Mesenchymal stem cell (in vitro differentiated cells and primary cell): Measurements from ENCODE around the gene MATN1.

Source experiments
- DNase-seq: peaks from one replicate; pipeline ENCODE4 v3.0.0-alpha.2; 2013
- H2AFZ ChIP-seq: one replicate; pipeline ENCODE4 v1.6.1; 2013; ENCODE audit warnings: low read depth, mild to moderate bottlenecking, control low read depth, inconsistent platforms, low read length, moderate library complexity
- H2AK5ac ChIP-seq: 2 replicates; pipeline ENCODE4 v1.6.1; 2013; ENCODE audit warnings: low read length, moderate library complexity, mild to moderate bottlenecking, inconsistent platforms; ENCODE audit not compliant: severe bottlenecking
- H2BK120ac ChIP-seq: one replicate; pipeline ENCODE4 v1.6.1; 2013; ENCODE audit warnings: low read depth, mild to moderate bottlenecking, inconsistent platforms, low read length, moderate library complexity
- H2BK12ac ChIP-seq, 2 experiments: one replicate each; pipeline ENCODE4 v1.6.1; 2013; ENCODE audit warnings: inconsistent platforms in 2 of 2, low read length in 2 of 2, mild to moderate bottlenecking in 2 of 2, moderate library complexity in 2 of 2, control low read depth in 1 of 2
- H2BK15ac ChIP-seq: one replicate; pipeline ENCODE4 v1.6.1; 2013; ENCODE audit warnings: mild to moderate bottlenecking, low read depth, inconsistent platforms; ENCODE audit not compliant: poor library complexity, severe bottlenecking
- H2BK5ac ChIP-seq: 2 replicates; pipeline ENCODE4 v1.6.1; 2013; ENCODE audit warnings: low read depth, mild to moderate bottlenecking, low read length, control low read depth, inconsistent platforms; ENCODE audit not compliant: poor library complexity, severe bottlenecking
- H3K14ac ChIP-seq, 2 experiments: one replicate each; pipeline ENCODE4 v1.6.1; 2013; ENCODE audit warnings: inconsistent platforms in 2 of 2, low read length in 2 of 2, control low read depth in 1 of 2, mild to moderate bottlenecking in 1 of 2, moderate library complexity in 1 of 2
- H3K18ac ChIP-seq, 2 experiments: one replicate each; pipeline ENCODE4 v1.6.1; 2013; ENCODE audit warnings: inconsistent platforms in 2 of 2, low read length in 2 of 2, control low read depth in 1 of 2, low read depth in 1 of 2, mild to moderate bottlenecking in 1 of 2
- H3K23ac ChIP-seq, 2 experiments: one replicate each; pipeline ENCODE4 v1.6.1; 2013; ENCODE audit warnings: inconsistent platforms in 2 of 2, low read length in 2 of 2, mild to moderate bottlenecking in 2 of 2, moderate library complexity in 2 of 2, control low read depth in 1 of 2
- H3K27ac ChIP-seq: 2 replicates; pipeline ENCODE4 v1.5.1; 2013; ENCODE audit warnings: mild to moderate bottlenecking, moderate library complexity, low read length, control low read depth, inconsistent platforms; ENCODE audit not compliant: poor library complexity, severe bottlenecking
- H3K27me3 ChIP-seq, 2 experiments: 2 replicates each; pipeline versions ENCODE4 v1.6.1 to v1.7.0; 2013; ENCODE audit warnings: low read length in 2 of 2, mild to moderate bottlenecking in 2 of 2, moderate library complexity in 2 of 2, control low read depth in 1 of 2, inconsistent platforms in 1 of 2; ENCODE audit not compliant: control insufficient read depth in 1 of 2, insufficient read depth in 1 of 2
- H3K36me3 ChIP-seq, 2 experiments: 2 replicates each; pipeline versions ENCODE4 v1.6.1 to v1.7.0; 2013; ENCODE audit warnings: low read length in 2 of 2, control low read depth in 1 of 2, inconsistent platforms in 1 of 2, low read depth in 1 of 2, mild to moderate bottlenecking in 1 of 2; ENCODE audit not compliant: insufficient read depth in 2 of 2, control insufficient read depth in 1 of 2
- H3K4ac ChIP-seq, 2 experiments: one replicate each; pipeline ENCODE4 v1.6.1; 2013; ENCODE audit warnings: inconsistent platforms in 2 of 2, low read length in 2 of 2, mild to moderate bottlenecking in 2 of 2, moderate library complexity in 2 of 2, control low read depth in 1 of 2, low read depth in 1 of 2
- H3K4me1 ChIP-seq: 2 replicates; pipeline ENCODE4 v1.6.1; 2013; ENCODE audit warnings: low read depth, low read length, control low read depth; ENCODE audit not compliant: control insufficient read depth, insufficient read depth
- H3K4me2 ChIP-seq: 2 replicates; pipeline ENCODE4 v1.6.1; 2013; ENCODE audit warnings: low read length, mild to moderate bottlenecking, inconsistent platforms; ENCODE audit not compliant: poor library complexity, severe bottlenecking
- H3K4me3 ChIP-seq, 2 experiments: 2 replicates each; pipeline versions ENCODE4 v1.5.1 to v1.7.0; 2013; ENCODE audit warnings: low read length in 2 of 2, mild to moderate bottlenecking in 2 of 2, control low read depth in 1 of 2, low read depth in 1 of 2; ENCODE audit not compliant: insufficient read depth in 1 of 2
- H3K79me1 ChIP-seq: replicated peaks from 2 replicates; pipeline ENCODE4 v1.6.1; 2013; ENCODE audit warnings: mild to moderate bottlenecking, control low read depth, low read length, inconsistent platforms; ENCODE audit not compliant: poor library complexity, severe bottlenecking
- H3K9ac ChIP-seq: 2 replicates; pipeline ENCODE4 v1.7.0; 2013; ENCODE audit warnings: mild to moderate bottlenecking, low read length, moderate library complexity
- H3K9me3 ChIP-seq: 2 replicates; pipeline ENCODE4 v1.7.0; 2013; ENCODE audit warnings: mild to moderate bottlenecking, low read length; ENCODE audit not compliant: control insufficient read depth
- H4K8ac ChIP-seq: one replicate; pipeline ENCODE4 v1.6.1; 2013; ENCODE audit warnings: inconsistent platforms, mild to moderate bottlenecking, low read length, moderate library complexity
- H4K91ac ChIP-seq: one replicate; pipeline ENCODE4 v1.6.1; 2013; ENCODE audit warnings: mild to moderate bottlenecking, low read length, inconsistent platforms
- WGBS: methylation state at CpG from one replicate; pipeline ENCODE4 v1.1.7; 2013; ENCODE audit warnings: mixed read lengths; 5-methylcytosine and 5-hydroxymethylcytosine counted together

Gene MATN1

DNA sequence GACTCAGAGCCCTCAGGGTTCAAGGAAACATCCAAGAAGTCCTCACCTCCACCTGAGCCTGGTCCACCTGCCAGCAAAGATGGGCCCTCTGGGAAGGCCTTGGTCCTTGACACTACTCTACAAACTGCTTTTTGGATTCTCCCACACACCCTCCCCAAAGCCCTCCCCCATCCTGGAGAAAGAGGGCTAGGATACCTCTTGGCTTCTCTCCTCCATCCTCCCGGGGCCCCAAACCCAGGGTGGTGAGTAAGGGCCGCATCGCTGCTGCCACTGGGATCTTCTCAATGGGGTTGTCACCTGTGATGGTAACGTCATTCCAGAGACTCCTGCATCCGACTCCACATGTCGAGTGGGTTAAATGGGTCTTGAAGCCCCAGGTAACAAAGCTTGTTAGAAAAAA, 26.6 kb downstream of the MATN1 start:
- H3K4me3 ChIP-seq, result no peak overlapping the region
- H3K27ac ChIP-seq, result no peak overlapping the region
- no peak overlapping the region for H3K14ac ChIP-seq
- H4K8ac ChIP-seq, result no peak overlapping the region
- no peak overlapping the region for H2BK12ac ChIP-seq
- no peak for DNase-seq
- no peak overlapping the region for H2BK5ac ChIP-seq
- no peaks in the 10 kb centered on the region for H3K79me1 ChIP-seq
- no peak overlapping the region for H2AFZ ChIP-seq
- H3K4me1 ChIP-seq, result peaks cover 21% of the 10 kb centered on the region
- peaks cover 0 to 12% of the 10 kb centered on the region in 2 experiments for H3K27me3 ChIP-seq
- H3K9me3 ChIP-seq, result no peaks in the 10 kb centered on the region
- H2AK5ac ChIP-seq, result no peak overlapping the region
- H3K36me3 ChIP-seq, result no peaks in the 10 kb centered on the region
- no peak overlapping the region for H3K18ac ChIP-seq
- peak overlapping the region; percentile 56 for H3K9ac ChIP-seq
- no peak overlapping the region for H4K91ac ChIP-seq
- H2BK15ac ChIP-seq, result no peak overlapping the region
- no peak overlapping the region for H3K4me2 ChIP-seq
- 88% methylated on average over 6 of the region's 6 CpGs for WGBS
- H3K23ac ChIP-seq, result no peak overlapping the region
- H3K4ac ChIP-seq, result no peak overlapping the region
- H2BK120ac ChIP-seq, result no peak overlapping the region

GRCh38 chr1:30695439-30695841, 27.9 kb downstream of the MATN1 start:
- Histone ChIP-seq H4K8ac (no peak overlapping the region), H2BK120ac (no peak overlapping the region), H3K4me1 (peaks cover 26% of the 10 kb centered on the region), H2BK5ac (no peak overlapping the region), H3K4me2 (no peak overlapping the region), H3K14ac (no peak overlapping the region), H2BK15ac (no peak overlapping the region), H3K36me3 (no peaks in the 10 kb centered on the region), H3K9ac (no peak overlapping the region), H3K4me3 (no peak overlapping the region), H4K91ac (no peak overlapping the region), H3K27me3 (peaks cover 0 to 12% of the 10 kb centered on the region in 2 experiments), H3K4ac (no peak overlapping the region), H2AFZ (no peak overlapping the region), H2BK12ac (no peak overlapping the region), H3K79me1 (no peaks in the 10 kb centered on the region), H3K23ac (no peak overlapping the region), H3K18ac (no peak overlapping the region), H3K9me3 (no peaks in the 10 kb centered on the region), H2AK5ac (no peak overlapping the region), H3K27ac (no peak overlapping the region)
- WGBS, result 92% methylated on average over 6 of the region's 6 CpGs
- DNase-seq, result no peak

DNA sequence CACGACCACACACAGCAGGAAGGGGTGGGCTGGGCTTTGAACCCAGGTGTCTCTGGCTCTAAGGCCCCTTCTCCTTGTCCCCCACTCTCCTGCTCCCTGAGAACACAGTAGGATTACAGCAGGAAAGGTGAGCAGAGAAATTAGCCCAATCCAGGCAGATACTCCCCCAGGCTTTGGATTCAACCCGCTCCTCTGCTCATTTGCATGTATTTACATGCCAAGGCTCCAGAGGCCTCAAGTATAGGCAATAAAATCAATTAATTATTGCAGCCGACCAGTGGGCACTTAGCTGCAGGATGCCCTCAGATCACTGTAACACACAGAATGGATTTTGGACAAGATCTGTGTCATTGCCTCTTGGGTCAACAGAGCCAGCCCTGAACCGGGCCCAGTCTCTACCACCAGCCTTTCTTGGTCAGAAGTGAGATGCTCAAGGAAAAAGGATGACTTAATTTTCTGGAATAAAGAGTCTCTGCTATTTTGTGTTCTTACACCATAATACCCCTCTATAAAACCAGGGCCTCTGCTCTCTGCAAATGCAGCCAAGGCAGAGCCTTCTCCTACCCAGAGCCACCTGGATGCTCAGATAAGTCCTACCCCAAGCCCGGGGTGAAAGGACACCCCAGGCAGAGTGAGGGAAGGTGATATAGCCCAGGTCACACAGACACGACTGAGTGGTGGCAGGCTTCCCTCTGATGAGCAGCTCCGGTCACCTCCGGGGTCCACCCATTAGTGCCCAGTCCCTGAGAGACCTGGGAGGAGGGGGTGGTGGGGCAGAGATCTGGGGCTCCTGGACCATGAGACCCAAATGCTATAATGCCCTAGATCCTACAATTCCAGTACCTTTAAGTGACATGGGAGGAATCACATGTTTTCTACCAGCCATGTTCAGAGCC, 28.9 kb downstream of the MATN1 start:
- H2AK5ac ChIP-seq, result no peak overlapping the region
- H3K36me3 ChIP-seq, result no peaks in the 10 kb centered on the region
- peaks cover 31% of the 10 kb centered on the region for H3K4me1 ChIP-seq
- peaks cover 0 to 12% of the 10 kb centered on the region in 2 experiments for H3K27me3 ChIP-seq
- H4K91ac ChIP-seq, result no peak overlapping the region
- no peak overlapping the region for H2BK120ac ChIP-seq
- DNase-seq, result no peak
- no peak overlapping the region for H3K27ac ChIP-seq
- no peak overlapping the region for H3K4me3 ChIP-seq
- H3K4ac ChIP-seq, result no peak overlapping the region
- no peaks in the 10 kb centered on the region for H3K9me3 ChIP-seq
- no peak overlapping the region for H2BK15ac ChIP-seq
- 75% methylated on average over 7 of the region's 8 CpGs for WGBS
- H4K8ac ChIP-seq, result no peak overlapping the region
- no peak overlapping the region for H3K4me2 ChIP-seq
- no peak overlapping the region for H2BK12ac ChIP-seq
- H3K9ac ChIP-seq, result no peak overlapping the region
- no peak overlapping the region for H2BK5ac ChIP-seq
- H3K23ac ChIP-seq, result no peak overlapping the region
- H3K18ac ChIP-seq, result no peak overlapping the region
- no peak overlapping the region for H3K14ac ChIP-seq
- no peak overlapping the region for H2AFZ ChIP-seq
- no peaks in the 10 kb centered on the region for H3K79me1 ChIP-seq

GRCh38 chr1:30693822-30694221, 29.6 kb downstream of the MATN1 start:
- 74% methylated on average over 5 of the region's 5 CpGs for WGBS
- Histone ChIP-seq H3K23ac (no peak overlapping the region), H3K14ac (no peak overlapping the region), H3K4ac (no peak overlapping the region), H3K18ac (no peak overlapping the region), H3K27me3 (peaks cover 0 to 12% of the 10 kb centered on the region in 2 experiments), H2BK12ac (no peak overlapping the region), H3K4me3 (no peak overlapping the region), H2BK15ac (no peak overlapping the region), H3K36me3 (no peaks in the 10 kb centered on the region), H2AFZ (no peak overlapping the region), H2AK5ac (no peak overlapping the region), H3K4me2 (no peak overlapping the region), H3K79me1 (no peaks in the 10 kb centered on the region), H3K27ac (no peak overlapping the region), H2BK5ac (no peak overlapping the region), H2BK120ac (no peak overlapping the region), H3K4me1 (peaks cover 36% of the 10 kb centered on the region), H4K91ac (no peak overlapping the region), H4K8ac (no peak overlapping the region), H3K9ac (no peak overlapping the region), H3K9me3 (no peaks in the 10 kb centered on the region)
- no peak for DNase-seq
